ENCODE measurements around the gene DTNB.
"Not testable (repeated sequence)": the region's sequence is repeated elsewhere in the genome, so short reads cannot be mapped to it uniquely, and the experiment has no call there.

Gene DTNB

GRCh38 chr2:25654801-25655200 is 18.6 kb downstream of the DTNB start:
- H3K27me3 ChIP-seq (ENCODE audit: control insufficient read depth, insufficient read depth, low read length) = no peaks in the 10 kb centered on the region
- no peaks in the 10 kb centered on the region for H3K4me1 ChIP-seq (ENCODE audit: control insufficient read depth, insufficient read depth, low read length)
- H3K4me3 ChIP-seq (ENCODE audit: low read depth, low read length) = no peak overlapping the region
- H3K9ac ChIP-seq (ENCODE audit: low read depth, low read length) = no peak overlapping the region
- H3K36me3 ChIP-seq (ENCODE audit: control insufficient read depth, insufficient read depth, low read length) = peaks cover 6% of the 10 kb centered on the region
- H3K27ac ChIP-seq (ENCODE audit: low read depth, low read length) = no peak overlapping the region
- no peaks in the 10 kb centered on the region for H3K9me3 ChIP-seq (ENCODE audit: control insufficient read depth, insufficient read depth, low read length)

DNA sequence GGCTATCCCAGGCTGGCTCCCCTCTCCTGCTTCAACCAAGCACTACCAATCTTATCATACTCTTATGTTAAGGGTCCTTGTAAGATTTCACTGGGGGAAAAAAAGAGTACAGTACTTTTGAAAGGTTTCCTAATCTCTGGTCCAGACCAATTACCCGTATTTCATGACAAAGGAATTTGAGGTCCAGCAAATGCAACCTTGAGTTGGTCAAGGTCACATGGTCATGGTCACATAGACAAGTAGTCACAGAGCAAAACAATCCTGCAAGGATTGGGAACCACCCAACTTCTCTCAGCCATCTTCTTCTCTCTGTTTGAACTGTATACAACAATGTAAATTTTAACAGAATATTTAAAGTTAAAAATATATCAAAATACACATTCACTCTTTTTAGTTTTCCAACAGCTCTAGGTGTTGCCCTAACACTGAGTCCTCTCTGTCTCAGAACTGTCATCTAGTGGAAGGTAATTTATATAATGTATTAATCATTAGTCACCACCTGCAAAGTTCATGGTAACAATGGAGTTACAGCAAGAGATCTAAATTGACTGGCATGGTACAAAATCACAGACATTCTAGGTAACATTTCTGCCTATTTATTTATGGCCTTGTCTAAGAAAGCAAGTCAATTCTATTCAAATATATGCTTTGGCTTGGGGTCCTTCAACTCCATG is 21.5 kb downstream of the DTNB start:
- Histone ChIP-seq H3K27me3 (ENCODE audit: control insufficient read depth, insufficient read depth, low read length) (no peaks in the 10 kb centered on the region), H3K27ac (ENCODE audit: low read depth, low read length) (no peak overlapping the region), H3K36me3 (ENCODE audit: control insufficient read depth, insufficient read depth, low read length) (peaks cover 10% of the 10 kb centered on the region), H3K9me3 (ENCODE audit: control insufficient read depth, insufficient read depth, low read length) (no peaks in the 10 kb centered on the region), H3K4me1 (ENCODE audit: control insufficient read depth, insufficient read depth, low read length) (no peaks in the 10 kb centered on the region), H3K4me3 (ENCODE audit: low read depth, low read length) (no peak overlapping the region), H3K9ac (ENCODE audit: low read depth, low read length) (no peak overlapping the region)

DNA sequence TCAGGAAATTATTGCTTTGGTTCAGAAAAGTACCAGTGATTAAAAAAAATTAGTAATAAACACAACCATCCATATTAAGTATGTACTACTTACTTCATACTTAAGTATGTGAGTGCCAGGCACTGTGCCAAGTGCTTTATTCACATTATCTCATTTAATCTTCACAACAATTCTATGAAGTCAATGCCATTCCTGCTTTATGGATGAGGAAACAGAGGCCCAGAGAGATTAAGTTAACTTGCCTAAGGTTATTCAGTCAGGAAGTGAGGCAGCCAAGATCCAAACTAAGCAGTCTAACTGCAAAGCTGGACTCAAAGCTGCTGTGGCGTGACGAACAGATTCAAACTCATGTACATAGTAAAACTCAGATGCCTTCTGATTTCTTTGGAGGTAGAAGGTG is 22.3 kb downstream of the DTNB start:
- H3K4me3 ChIP-seq (ENCODE audit: low read depth, low read length) = no peak overlapping the region
- H3K9ac ChIP-seq (ENCODE audit: low read depth, low read length) = no peak overlapping the region
- no peaks in the 10 kb centered on the region for H3K9me3 ChIP-seq (ENCODE audit: control insufficient read depth, insufficient read depth, low read length)
- H3K36me3 ChIP-seq (ENCODE audit: control insufficient read depth, insufficient read depth, low read length) = peaks cover 10% of the 10 kb centered on the region
- H3K27ac ChIP-seq (ENCODE audit: low read depth, low read length) = no peak overlapping the region
- H3K4me1 ChIP-seq (ENCODE audit: control insufficient read depth, insufficient read depth, low read length) = no peaks in the 10 kb centered on the region
- H3K27me3 ChIP-seq (ENCODE audit: control insufficient read depth, insufficient read depth, low read length) = no peaks in the 10 kb centered on the region

GRCh38 chr2:25650256-25650655 is 23.1 kb downstream of the DTNB start:
- Histone ChIP-seq H3K4me3 (ENCODE audit: low read depth, low read length) (no peak overlapping the region), H3K27me3 (ENCODE audit: control insufficient read depth, insufficient read depth, low read length) (no peaks in the 10 kb centered on the region), H3K4me1 (ENCODE audit: control insufficient read depth, insufficient read depth, low read length) (no peaks in the 10 kb centered on the region), H3K9ac (ENCODE audit: low read depth, low read length) (no peak overlapping the region), H3K9me3 (ENCODE audit: control insufficient read depth, insufficient read depth, low read length) (no peaks in the 10 kb centered on the region), H3K36me3 (ENCODE audit: control insufficient read depth, insufficient read depth, low read length) (peaks cover 10% of the 10 kb centered on the region), H3K27ac (ENCODE audit: low read depth, low read length) (no peak overlapping the region)

DNA sequence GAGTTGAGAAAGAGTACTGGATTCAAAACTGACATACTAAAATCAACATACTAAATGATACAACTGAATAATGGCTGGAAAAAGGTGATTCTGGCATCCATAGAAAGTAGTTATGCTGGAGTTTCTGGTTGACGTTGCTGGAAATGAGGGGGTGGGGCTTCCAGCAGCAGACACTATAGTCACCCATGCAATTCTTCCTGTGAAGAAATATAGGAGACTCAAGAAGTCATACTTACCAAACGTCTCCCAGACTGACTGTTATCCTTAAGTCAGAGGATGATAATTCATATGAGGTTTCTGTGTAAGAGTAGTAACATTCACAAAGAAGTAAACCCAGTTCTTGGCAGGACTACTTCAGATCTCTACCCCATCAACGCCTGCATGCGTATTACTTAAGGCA is 23.6 kb downstream of the DTNB start:
- no peaks in the 10 kb centered on the region for H3K27me3 ChIP-seq (ENCODE audit: control insufficient read depth, insufficient read depth, low read length)
- H3K4me3 ChIP-seq (ENCODE audit: low read depth, low read length) = no peak overlapping the region
- H3K4me1 ChIP-seq (ENCODE audit: control insufficient read depth, insufficient read depth, low read length) = no peaks in the 10 kb centered on the region
- H3K9ac ChIP-seq (ENCODE audit: low read depth, low read length) = no peak overlapping the region
- no peak overlapping the region for H3K27ac ChIP-seq (ENCODE audit: low read depth, low read length)
- H3K36me3 ChIP-seq (ENCODE audit: control insufficient read depth, insufficient read depth, low read length) = peaks cover 10% of the 10 kb centered on the region
- no peaks in the 10 kb centered on the region for H3K9me3 ChIP-seq (ENCODE audit: control insufficient read depth, insufficient read depth, low read length)

DNA sequence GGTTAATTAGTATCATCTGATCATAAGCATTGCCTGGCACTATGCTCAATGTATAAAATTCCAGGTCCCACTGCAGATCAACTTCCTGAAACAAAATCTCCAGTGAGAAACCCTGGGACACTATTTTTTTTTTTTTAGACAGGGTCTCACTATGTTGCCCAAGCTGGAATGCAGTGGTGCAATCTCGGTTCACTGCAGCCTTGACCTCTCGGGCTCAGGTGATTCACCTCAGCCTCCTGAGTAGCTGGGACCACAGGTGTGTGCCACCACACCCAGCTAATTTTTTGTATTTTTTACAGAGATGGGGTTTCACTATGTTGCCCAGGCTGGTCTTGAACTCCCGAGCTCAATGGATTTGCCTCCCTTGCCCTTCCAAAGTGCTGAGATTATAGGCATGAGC is 31.1 kb downstream of the DTNB start:
- Histone ChIP-seq H3K9ac (ENCODE audit: low read depth, low read length) (no peak overlapping the region), H3K4me3 (ENCODE audit: low read depth, low read length) (no peak overlapping the region), H3K4me1 (ENCODE audit: control insufficient read depth, insufficient read depth, low read length) (peaks cover 8% of the 10 kb centered on the region), H3K27ac (ENCODE audit: low read depth, low read length) (no peak overlapping the region), H3K9me3 (ENCODE audit: control insufficient read depth, insufficient read depth, low read length) (no peaks in the 10 kb centered on the region), H3K27me3 (ENCODE audit: control insufficient read depth, insufficient read depth, low read length) (no peaks in the 10 kb centered on the region), H3K36me3 (ENCODE audit: control insufficient read depth, insufficient read depth, low read length) (no peaks in the 10 kb centered on the region)

GRCh38 chr2:25639696-25640095 is 33.7 kb downstream of the DTNB start:
- no peaks in the 10 kb centered on the region for H3K9me3 ChIP-seq (ENCODE audit: control insufficient read depth, insufficient read depth, low read length)
- H3K4me3 ChIP-seq (ENCODE audit: low read depth, low read length) = no peak overlapping the region
- H3K27ac ChIP-seq (ENCODE audit: low read depth, low read length) = no peak overlapping the region
- no peaks in the 10 kb centered on the region for H3K27me3 ChIP-seq (ENCODE audit: control insufficient read depth, insufficient read depth, low read length)
- no peaks in the 10 kb centered on the region for H3K36me3 ChIP-seq (ENCODE audit: control insufficient read depth, insufficient read depth, low read length)
- peaks cover 8% of the 10 kb centered on the region for H3K4me1 ChIP-seq (ENCODE audit: control insufficient read depth, insufficient read depth, low read length)
- no peak overlapping the region for H3K9ac ChIP-seq (ENCODE audit: low read depth, low read length)

- peaks cover 4% of the 10 kb centered on the region for H3K4me1 ChIP-seq (ENCODE audit: control insufficient read depth, insufficient read depth, low read length)
- H3K27me3 ChIP-seq (ENCODE audit: control insufficient read depth, insufficient read depth, low read length) = no peaks in the 10 kb centered on the region
- no peak overlapping the region for H3K4me3 ChIP-seq (ENCODE audit: low read depth, low read length)
- no peak overlapping the region for H3K9ac ChIP-seq (ENCODE audit: low read depth, low read length)
- no peak overlapping the region for H3K27ac ChIP-seq (ENCODE audit: low read depth, low read length)
- H3K9me3 ChIP-seq (ENCODE audit: control insufficient read depth, insufficient read depth, low read length) = no peaks in the 10 kb centered on the region
- H3K36me3 ChIP-seq (ENCODE audit: control insufficient read depth, insufficient read depth, low read length) = no peaks in the 10 kb centered on the region
These were observed 34.2 kb downstream of the DTNB start for GRCh38 chr2:25639131-25639530.

DNA sequence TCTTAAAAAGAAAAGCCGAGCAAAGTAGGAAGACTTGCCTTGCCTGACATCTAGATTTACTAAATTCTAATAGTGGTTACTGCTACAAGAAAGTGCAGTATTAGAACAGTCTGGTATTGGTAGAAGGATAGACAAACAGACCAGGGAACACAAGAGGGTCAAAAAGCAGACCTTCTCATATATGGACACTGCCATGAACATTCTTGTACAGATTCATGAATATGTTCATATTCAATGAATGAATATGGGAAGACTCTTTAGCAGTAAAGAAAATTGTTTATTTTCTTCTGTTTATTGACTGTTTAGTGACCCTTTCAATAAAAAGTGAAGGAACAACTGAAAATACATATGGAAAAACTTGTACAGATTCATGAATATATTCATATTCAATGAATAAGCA is 37.6 kb downstream of the DTNB start:
- Histone ChIP-seq H3K4me3 (ENCODE audit: low read depth, low read length) (no peak overlapping the region), H3K27ac (ENCODE audit: low read depth, low read length) (no peak overlapping the region), H3K4me1 (ENCODE audit: control insufficient read depth, insufficient read depth, low read length) (no peaks in the 10 kb centered on the region), H3K36me3 (ENCODE audit: control insufficient read depth, insufficient read depth, low read length) (no peaks in the 10 kb centered on the region), H3K9ac (ENCODE audit: low read depth, low read length) (no peak overlapping the region), H3K9me3 (ENCODE audit: control insufficient read depth, insufficient read depth, low read length) (no peaks in the 10 kb centered on the region), H3K27me3 (ENCODE audit: control insufficient read depth, insufficient read depth, low read length) (no peaks in the 10 kb centered on the region)

DNA sequence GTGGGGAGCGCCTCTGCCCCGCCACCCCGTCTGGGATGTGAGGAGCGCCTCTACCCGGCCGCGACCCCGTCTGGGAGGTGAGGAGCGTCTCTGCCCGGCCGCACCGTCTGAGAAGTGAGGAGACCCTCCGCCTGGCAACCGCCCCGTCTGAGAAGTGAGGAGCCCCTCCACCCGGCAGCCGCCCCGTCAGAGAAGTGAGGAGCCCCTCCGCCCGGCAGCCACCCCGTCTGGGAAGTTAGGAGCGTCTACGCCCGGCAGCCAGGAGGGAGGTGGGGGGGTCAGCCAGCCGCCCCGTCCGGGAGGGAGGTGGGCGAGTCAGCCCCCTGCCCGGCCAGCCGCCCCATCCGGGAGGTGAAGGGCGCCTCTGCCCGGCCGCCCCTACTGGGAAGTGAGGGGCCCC is 39.6 kb downstream of the DTNB start:
- H3K36me3 ChIP-seq (ENCODE audit: control insufficient read depth, insufficient read depth, low read length); H3K27me3 ChIP-seq (ENCODE audit: control insufficient read depth, insufficient read depth, low read length); H3K9me3 ChIP-seq (ENCODE audit: control insufficient read depth, insufficient read depth, low read length); H3K27ac ChIP-seq (ENCODE audit: low read depth, low read length); H3K4me1 ChIP-seq (ENCODE audit: control insufficient read depth, insufficient read depth, low read length); H3K9ac ChIP-seq (ENCODE audit: low read depth, low read length); H3K4me3 ChIP-seq (ENCODE audit: low read depth, low read length): not testable (repeated sequence)

GRCh38 chr2:25632396-25632795 is 41.0 kb downstream of the DTNB start:
- Histone ChIP-seq H3K27me3 (ENCODE audit: control insufficient read depth, insufficient read depth, low read length) (no peaks in the 10 kb centered on the region), H3K4me3 (ENCODE audit: low read depth, low read length) (no peak overlapping the region), H3K9me3 (ENCODE audit: control insufficient read depth, insufficient read depth, low read length) (no peaks in the 10 kb centered on the region), H3K9ac (ENCODE audit: low read depth, low read length) (no peak overlapping the region), H3K36me3 (ENCODE audit: control insufficient read depth, insufficient read depth, low read length) (peaks cover 9% of the 10 kb centered on the region), H3K27ac (ENCODE audit: low read depth, low read length) (no peak overlapping the region), H3K4me1 (ENCODE audit: control insufficient read depth, insufficient read depth, low read length) (peaks cover 7% of the 10 kb centered on the region; the same call in 1 of the 2 replicates)

Data from HUES48 (cell line).